Kidney (tissue), 14 donors: ENCODE results near the gene ITPR2. TPM values are rescaled to one million over a fixed set of nuclear protein-coding genes. Genes with fewer than 3 reads are reported as not detected.
A peak's percentile ranks its signal among the peaks of the same experiment; 100 is the strongest.
"Not testable (repeated sequence)": the region's sequence is repeated elsewhere in the genome, so short reads cannot be mapped to it uniquely, and the experiment has no call there.

Source experiments
- DNase-seq, 5 donors: peaks; one replicate each; pipeline ENCODE4 v3.0.0-alpha.2; 2013 to 2020
- FAIRE-seq: peaks from 2 replicates; lab custom pipeline; 2012; peaks lifted over from hg19 to GRCh38; lab: Jason Lieb, UNC
- H3K27ac ChIP-seq, 2 donors: one replicate each; pipeline ENCODE4 v1.7.0; 2013; ENCODE audit warnings: low read depth in 2 of 2, low read length in 2 of 2, inconsistent platforms in 1 of 2
- H3K27me3 ChIP-seq: one replicate; pipeline ENCODE4 v1.7.1; 2013; ENCODE audit warnings: low read length, inconsistent platforms; ENCODE audit not compliant: control insufficient read depth, insufficient read depth
- H3K36me3 ChIP-seq, 3 donors: one replicate each; pipeline versions ENCODE4 v1.7.0 to v1.7.1; 2013; ENCODE audit warnings: low read length in 3 of 3, control low read depth in 1 of 3, inconsistent platforms in 1 of 3; ENCODE audit not compliant: insufficient read depth in 3 of 3, control insufficient read depth in 2 of 3
- H3K4me1 ChIP-seq, 3 donors: one replicate each; pipeline versions ENCODE4 v1.7.0 to v1.7.1; 2013; ENCODE audit warnings: low read length in 3 of 3, inconsistent platforms in 1 of 3, low read depth in 1 of 3; ENCODE audit not compliant: control insufficient read depth in 2 of 3, insufficient read depth in 2 of 3
- H3K4me3 ChIP-seq, 3 donors: one replicate each; pipeline versions ENCODE4 v1.7.0 to v1.8.1; 2013; ENCODE audit warnings: low read length in 3 of 3, control low read depth in 1 of 3, inconsistent platforms in 1 of 3
- H3K9ac ChIP-seq, 3 donors: one replicate each; pipeline versions ENCODE4 v1.7.0 to v1.7.1; 2013; ENCODE audit warnings: low read length in 3 of 3, control low read depth in 1 of 3, inconsistent platforms in 1 of 3
- H3K9me3 ChIP-seq, 3 donors: one replicate each; pipeline versions ENCODE4 v1.7.0 to v1.7.1; 2013; ENCODE audit warnings: low read length in 3 of 3, control low read depth in 1 of 3, inconsistent platforms in 1 of 3; ENCODE audit not compliant: control insufficient read depth in 2 of 3, insufficient read depth in 1 of 3
- CTCF ChIP-seq: IDR thresholded peaks from 3 replicates; pipeline ENCODE4 v1.5.1; 2012; ENCODE audit warnings: mild to moderate bottlenecking, moderate library complexity, borderline replicate concordance; ENCODE audit not compliant: insufficient read depth; ENCODE audit errors: extremely low read depth
- intact Hi-C: fragments of 100-400 bp; cut with DNase I; formaldehyde crosslinking; loops from one replicate; pipeline ENCODE4 v1.11.1; 2022
- polyA plus RNA-seq: library from polyadenylated mRNA; stranded (reverse); fragments of 350-450 nt; fragmentation: Illumina TruSeq; extraction: RNeasy Lipid Tissue Mini Kit (QIAGEN cat#74804); gene quantifications from one replicate; pipeline ENCODE4 v1.2.3, GENCODE V29; 2014; ENCODE audit warnings: low read depth, low replicate concordance; ENCODE audit not compliant: insufficient read depth
- total RNA-seq: library from RNA; stranded (reverse); fragmentation: NEBNext Ultra II Directional; extraction: Animal tissue kit (Norgen Biotek cat#: 25700); gene quantifications from one replicate; pipeline ENCODE4 v1.2.1, GENCODE V29; 2021
- donor health status: control.
- donor health status: control.
- donor health status: control.
- donor health status: control.
- donor health status: control.
- donor health status: DM: yes; HTN: yes; CAD: no.
- donor health status: Normal renal cell carcinoma (clear cell type).

Gene ITPR2
- total and polyA plus RNA-seq, 2 donors from 2014 or later: 5.7 to 56.9 TPM

GRCh38 chr12:26868447-26869103 is 35.6 kb upstream of the ITPR2 start:
- no peaks in the 10 kb centered on the region for H3K27me3 ChIP-seq
- intact Hi-C loops: no loop called here
- no peak overlapping the region for H3K27ac ChIP-seq
- no peak for FAIRE-seq
- H3K4me1 ChIP-seq: peaks cover 0 to 5% (median 0%) of the 10 kb centered on the region in 3 donors
- H3K9me3 ChIP-seq: no peaks in the 10 kb centered on the region
- H3K36me3 ChIP-seq: no peaks in the 10 kb centered on the region
- no peak for DNase-seq
- TF ChIP-seq CTCF: no peak
- H3K9ac ChIP-seq: no peak overlapping the region
- no peak overlapping the region for H3K4me3 ChIP-seq

GRCh38 chr12:26867080-26867479 is 34.1 kb upstream of the ITPR2 start:
- H3K27ac ChIP-seq: no peak overlapping the region
- intact Hi-C loops: no loop called here
- DNase-seq (no peak), FAIRE-seq (no peak)
- no peak for TF ChIP-seq CTCF
- no peaks in the 10 kb centered on the region for H3K27me3 ChIP-seq
- H3K9ac ChIP-seq: no peak overlapping the region
- H3K4me3 ChIP-seq: no peak overlapping the region
- H3K9me3 ChIP-seq: no peaks in the 10 kb centered on the region
- H3K36me3 ChIP-seq: no peaks in the 10 kb centered on the region
- peaks cover 0 to 5% (median 0%) of the 10 kb centered on the region in 3 donors for H3K4me1 ChIP-seq

GRCh38 chr12:26863515-26863914 is 30.5 kb upstream of the ITPR2 start:
- no peak for DNase-seq
- no peak for FAIRE-seq
- Histone ChIP-seq H3K4me1 (no peaks in the 10 kb centered on the region), H3K4me3 (no peak overlapping the region), H3K27me3 (no peaks in the 10 kb centered on the region), H3K9me3 (no peaks in the 10 kb centered on the region), H3K27ac (no peak overlapping the region), H3K36me3 (no peaks in the 10 kb centered on the region), H3K9ac (no peak overlapping the region)
- intact Hi-C loops: no loop called here
- TF ChIP-seq CTCF: peak; percentile 23

GRCh38 chr12:26862787-26863186 is 29.8 kb upstream of the ITPR2 start:
- H3K27me3 ChIP-seq, intact Hi-C loops, H3K4me3 ChIP-seq, H3K4me1 ChIP-seq, H3K9ac ChIP-seq, FAIRE-seq, DNase-seq, H3K27ac ChIP-seq, H3K36me3 ChIP-seq, H3K9me3 ChIP-seq: not testable (repeated sequence)
